Naive B cell (primary cell): ENCODE data around the gene AGBL1. TPM values are rescaled to one million over a fixed set of nuclear protein-coding genes. Genes with fewer than 3 reads are reported as not detected.
"Not testable (repeated sequence)": the region's sequence is repeated elsewhere in the genome, so short reads cannot be mapped to it uniquely, and the experiment has no call there.

Experiments
- ATAC-seq, 2 donors: fragments of 150-1000 bp; cut with Tn5 transposase; 2 replicates each; pipeline ENCODE4 v1.10.0; 2021; ENCODE audit warnings: low read depth in 2 of 2, mild to moderate bottlenecking in 2 of 2, moderate library complexity in 2 of 2
- DNase-seq: peaks from one replicate; pipeline ENCODE4 v3.0.0; 2022
- H3K27ac Mint-ChIP-seq, 6 donors: one replicate each; pipeline ENCODE4 v1.8.0; 2020 to 2022; ENCODE audit warnings: mild to moderate bottlenecking in 6 of 6, mixed read lengths in 6 of 6, moderate library complexity in 5 of 6, inconsistent platforms in 2 of 6
- H3K27me3 Mint-ChIP-seq, 3 donors: one replicate each; pipeline ENCODE4 v1.8.0; 2021 to 2022; ENCODE audit warnings: mixed read lengths in 3 of 3, mild to moderate bottlenecking in 1 of 3
- H3K36me3 Mint-ChIP-seq, 2 donors: one replicate each; pipeline ENCODE4 v1.8.0; 2020 to 2022; ENCODE audit warnings: mixed read lengths in 2 of 2, inconsistent platforms in 1 of 2, mild to moderate bottlenecking in 1 of 2
- H3K4me1 Mint-ChIP-seq, 3 donors: one replicate each; pipeline ENCODE4 v1.8.0; 2020 to 2022; ENCODE audit warnings: mixed read lengths in 3 of 3, inconsistent platforms in 1 of 3, mild to moderate bottlenecking in 1 of 3, moderate library complexity in 1 of 3
- H3K4me3 Mint-ChIP-seq, 8 donors: one replicate each; pipeline ENCODE4 v1.8.0; 2020 to 2022; ENCODE audit warnings: mild to moderate bottlenecking in 8 of 8, mixed read lengths in 8 of 8, moderate library complexity in 8 of 8, inconsistent platforms in 2 of 8
- H3K9me3 Mint-ChIP-seq, 7 donors: one replicate each; pipeline ENCODE4 v1.8.0; 2020 to 2022; ENCODE audit warnings: mixed read lengths in 7 of 7, mild to moderate bottlenecking in 5 of 7, inconsistent platforms in 2 of 7, moderate library complexity in 1 of 7
- polyA plus RNA-seq, 6 donors: library from polyadenylated mRNA; unstranded; fragments of 300-500 nt; fragmentation: Illumina TruSeq; gene quantifications; one replicate each; pipeline ENCODE4 v1.2.3, GENCODE V29; 2021; ENCODE audit warnings: low read depth in 6 of 6

Gene AGBL1
- polyA plus RNA-seq, 6 donors from 2014 or later: not detected

- Mint-ChIP-seq H3K4me1 (no peaks in the 10 kb centered on the region), H3K27me3 (peaks cover 8 to 28% (median 18%) of the 10 kb centered on the region in 3 donors), H3K4me3 (no peak overlapping the region), H3K36me3 (peaks cover 0 to 18% of the 10 kb centered on the region in 2 donors), H3K27ac (no peak overlapping the region), H3K9me3 (peaks cover 4 to 20% (median 11%) of the 10 kb centered on the region in 7 donors)
- DNase-seq: no peak
- no peak for ATAC-seq
These were observed 26.6 kb downstream of the AGBL1 start for GRCh38 chr15:86106306-86106705.

GRCh38 chr15:86115145-86115801 is 35.6 kb downstream of the AGBL1 start:
- Mint-ChIP-seq H3K4me3 (no peak overlapping the region), H3K27ac (no peak overlapping the region), H3K4me1 (no peaks in the 10 kb centered on the region), H3K9me3 (peaks cover 0 to 5% (median 0%) of the 10 kb centered on the region in 7 donors), H3K36me3 (no peaks in the 10 kb centered on the region), H3K27me3 (peaks cover 9 to 10% (median 10%) of the 10 kb centered on the region in 3 donors)
- DNase-seq (no peak), ATAC-seq (no peak)

DNA sequence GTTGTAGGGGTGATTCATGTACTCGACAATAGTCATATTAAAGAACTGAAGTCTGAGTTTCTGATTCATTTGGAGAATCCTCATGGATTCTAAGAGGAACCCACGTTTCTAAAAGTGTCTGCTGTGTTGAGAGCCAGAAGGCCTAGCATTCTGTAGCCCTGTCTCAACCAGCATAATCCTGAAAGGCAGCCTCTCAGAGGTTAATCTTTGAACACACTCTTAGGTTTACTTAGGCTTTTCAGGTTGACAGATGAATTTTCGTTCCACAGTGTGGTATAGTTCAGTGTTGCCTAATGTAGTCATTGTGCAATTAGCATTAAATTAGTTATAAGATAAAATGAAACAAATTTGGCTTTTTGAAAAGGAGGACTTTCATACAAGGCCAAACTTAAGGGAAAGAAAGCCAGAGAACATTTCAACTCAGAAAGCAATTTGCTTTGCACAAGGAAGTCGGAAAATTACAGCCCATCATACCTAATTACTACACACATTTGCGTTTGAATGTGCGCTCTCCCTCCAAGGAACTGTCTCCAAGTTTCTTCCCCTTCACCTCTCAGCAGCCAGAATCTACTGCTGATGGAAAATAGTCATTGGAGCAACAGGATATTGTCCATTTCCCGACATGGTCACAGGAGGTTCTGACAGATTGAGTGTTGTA is 42.0 kb downstream of the AGBL1 start:
- DNase-seq (no peak), ATAC-seq (no peak)
- H3K9me3 Mint-ChIP-seq: peaks cover 0 to 2% (median 0%) of the 10 kb centered on the region in 7 donors
- H3K4me3 Mint-ChIP-seq: no peak overlapping the region
- no peaks in the 10 kb centered on the region for H3K36me3 Mint-ChIP-seq
- H3K4me1 Mint-ChIP-seq: no peaks in the 10 kb centered on the region
- H3K27me3 Mint-ChIP-seq: peaks cover 0 to 20% (median 17%) of the 10 kb centered on the region in 3 donors
- H3K27ac Mint-ChIP-seq: no peak overlapping the region

DNA sequence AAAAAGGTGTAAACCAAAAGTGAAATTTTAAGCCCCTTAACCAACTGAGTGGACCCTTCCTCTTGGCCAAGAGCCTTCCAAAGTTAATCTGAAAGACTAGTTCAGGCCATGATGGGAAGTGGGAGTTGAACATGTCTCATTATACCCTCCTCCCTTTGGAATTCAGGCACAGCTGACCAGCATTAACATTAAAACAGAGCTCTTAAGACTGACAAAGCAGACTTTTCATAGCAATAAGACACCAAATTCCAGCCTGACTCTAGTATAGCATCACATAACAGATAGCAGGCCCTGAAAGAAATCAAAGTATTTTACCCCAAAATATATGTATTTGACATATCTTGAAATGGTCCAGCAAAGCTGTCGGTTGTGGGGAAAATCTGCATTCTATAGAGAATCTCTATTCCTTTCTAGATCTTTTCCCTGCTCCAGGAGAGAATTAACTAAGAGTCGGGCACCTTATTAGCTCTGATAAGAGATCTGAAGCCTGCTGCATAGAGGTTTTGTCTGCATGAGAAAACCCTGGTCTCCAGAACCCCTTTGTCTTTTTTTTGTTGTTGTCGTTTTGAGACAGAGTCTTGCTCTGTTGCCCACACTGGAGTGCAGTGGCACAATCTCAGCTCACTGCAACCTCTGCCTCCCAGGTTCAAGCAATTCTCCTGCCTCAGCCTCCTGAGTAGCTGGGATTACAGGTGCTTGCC is 43.2 kb downstream of the AGBL1 start:
- H3K27ac Mint-ChIP-seq, DNase-seq, H3K4me3 Mint-ChIP-seq, H3K9me3 Mint-ChIP-seq, H3K36me3 Mint-ChIP-seq, H3K4me1 Mint-ChIP-seq, ATAC-seq: not testable (repeated sequence)
- H3K27me3 Mint-ChIP-seq: peaks cover 0 to 19% (median 17%) of the 10 kb centered on the region in 3 donors

DNA sequence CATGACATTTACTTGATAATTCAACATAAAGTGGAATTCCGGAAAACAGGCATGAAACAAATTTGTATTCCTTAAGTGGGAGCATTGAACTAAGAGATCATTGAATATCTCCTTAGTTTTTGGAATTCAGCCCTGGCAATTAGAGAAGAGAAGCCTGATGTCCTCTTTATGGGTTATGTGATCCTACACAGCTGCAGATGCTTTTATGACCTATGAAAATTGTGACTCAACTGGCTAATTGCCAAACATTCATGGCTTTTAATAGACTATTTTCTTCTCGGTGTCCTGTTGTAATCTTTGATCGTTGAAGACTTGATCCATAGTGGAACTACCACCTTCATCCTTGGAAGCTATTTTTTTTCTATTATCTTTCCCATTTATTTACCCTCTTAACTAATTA is 46.1 kb downstream of the AGBL1 start:
- Mint-ChIP-seq H3K27ac (no peak overlapping the region), H3K4me3 (no peak overlapping the region), H3K27me3 (peaks cover 6 to 15% (median 6%) of the 10 kb centered on the region in 3 donors), H3K36me3 (no peaks in the 10 kb centered on the region), H3K9me3 (peaks cover 0 to 12% (median 2%) of the 10 kb centered on the region in 7 donors), H3K4me1 (no peaks in the 10 kb centered on the region)
- no peak for DNase-seq
- ATAC-seq: no peak

DNA sequence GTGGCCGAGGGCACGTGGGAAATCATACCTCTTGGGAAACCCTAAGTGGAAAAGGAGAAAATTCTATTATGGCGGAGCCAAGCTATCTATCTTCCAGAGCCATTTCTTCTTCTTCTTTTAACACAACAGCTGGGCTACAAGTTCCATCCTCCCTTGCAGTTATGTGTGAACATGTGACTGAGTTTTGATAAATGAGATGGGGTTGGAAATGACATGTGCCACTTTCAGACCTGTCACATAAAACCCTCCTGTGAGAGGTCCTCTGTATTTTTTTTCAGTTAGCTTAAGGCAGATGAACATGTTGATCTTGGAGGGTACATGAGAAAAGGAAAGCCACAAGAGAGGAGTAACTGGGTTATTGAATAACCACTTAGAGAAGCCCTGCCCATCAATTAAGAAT is 47.9 kb downstream of the AGBL1 start:
- H3K27me3 Mint-ChIP-seq: peaks cover 6 to 9% (median 6%) of the 10 kb centered on the region in 3 donors
- H3K9me3 Mint-ChIP-seq: peaks cover 0 to 12% (median 2%) of the 10 kb centered on the region in 7 donors
- H3K4me3 Mint-ChIP-seq: no peak overlapping the region
- no peak overlapping the region for H3K27ac Mint-ChIP-seq
- ATAC-seq (no peak), DNase-seq (no peak)
- H3K4me1 Mint-ChIP-seq: no peaks in the 10 kb centered on the region
- no peaks in the 10 kb centered on the region for H3K36me3 Mint-ChIP-seq

DNA sequence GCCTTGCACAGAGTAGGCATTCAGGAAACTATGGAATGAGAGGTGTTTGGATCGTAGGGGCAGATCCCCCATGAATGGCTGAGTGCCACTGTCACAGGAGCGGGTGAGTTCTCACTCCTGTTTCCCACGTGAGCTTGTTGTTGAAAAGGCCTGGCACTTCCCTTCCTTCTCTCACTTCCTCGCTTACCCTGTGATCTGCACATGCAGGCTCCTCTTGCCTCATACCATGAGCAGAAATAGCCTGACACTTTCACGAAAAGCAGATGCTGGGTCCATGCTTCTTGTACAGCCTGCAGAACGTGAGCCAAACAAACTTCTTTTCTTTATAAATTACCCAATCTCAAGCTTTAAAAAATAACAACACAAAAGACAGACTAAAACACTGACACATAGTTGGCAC is 55.4 kb downstream of the AGBL1 start:
- Mint-ChIP-seq H3K27me3 (peaks cover 0 to 6% (median 0%) of the 10 kb centered on the region in 3 donors), H3K9me3 (peaks cover 0 to 3% (median 0%) of the 10 kb centered on the region in 7 donors), H3K4me1 (no peaks in the 10 kb centered on the region), H3K27ac (no peak overlapping the region), H3K4me3 (no peak overlapping the region), H3K36me3 (no peaks in the 10 kb centered on the region)
- no peak for DNase-seq
- ATAC-seq: no peak

GRCh38 chr15:86136861-86137260 is 57.2 kb downstream of the AGBL1 start:
- DNase-seq (no peak), ATAC-seq (no peak)
- Mint-ChIP-seq H3K36me3 (no peaks in the 10 kb centered on the region), H3K9me3 (peaks cover 0 to 3% (median 0%) of the 10 kb centered on the region in 7 donors), H3K27me3 (peaks cover 0 to 9% (median 4%) of the 10 kb centered on the region in 3 donors), H3K27ac (no peak overlapping the region), H3K4me3 (no peak overlapping the region), H3K4me1 (no peaks in the 10 kb centered on the region)

GRCh38 chr15:86138798-86139197 is 59.1 kb downstream of the AGBL1 start:
- no peaks in the 10 kb centered on the region for H3K4me1 Mint-ChIP-seq
- no peak overlapping the region for H3K27ac Mint-ChIP-seq
- ATAC-seq (no peak), DNase-seq (no peak)
- H3K9me3 Mint-ChIP-seq: peaks cover 0 to 4% (median 0%) of the 10 kb centered on the region in 7 donors
- peaks cover 0 to 6% (median 6%) of the 10 kb centered on the region in 3 donors for H3K27me3 Mint-ChIP-seq
- H3K36me3 Mint-ChIP-seq: no peaks in the 10 kb centered on the region
- H3K4me3 Mint-ChIP-seq: no peak overlapping the region

- H3K4me3 Mint-ChIP-seq: no peak overlapping the region
These were observed 60.2 kb downstream of the AGBL1 start for GRCh38 chr15:86139828-86140227.

DNA sequence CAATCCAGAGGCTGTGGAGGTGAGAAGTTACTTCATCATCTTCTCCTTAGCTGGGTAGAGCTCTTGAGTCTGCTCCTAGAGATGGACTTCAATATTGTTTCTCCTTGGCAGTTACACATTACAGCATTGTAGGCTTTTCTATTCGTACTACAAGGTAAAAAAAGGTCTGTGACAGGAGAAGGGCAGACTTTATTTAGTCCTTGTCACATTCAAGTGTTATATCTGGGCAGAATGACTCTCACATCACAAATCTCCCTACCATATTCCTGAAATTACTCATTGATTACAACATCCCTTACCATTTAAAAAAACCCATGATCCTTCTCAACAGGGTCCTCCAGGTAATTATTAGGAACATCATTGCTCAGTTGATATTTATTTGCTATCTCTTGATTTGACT is 75.0 kb downstream of the AGBL1 start:
- Mint-ChIP-seq H3K4me3 (no peak overlapping the region), H3K27ac (no peak overlapping the region), H3K36me3 (peaks cover 0 to 7% of the 10 kb centered on the region in 2 donors), H3K27me3 (peaks cover 0 to 7% (median 0%) of the 10 kb centered on the region in 3 donors), H3K9me3 (peaks cover 9 to 34% (median 28%) of the 10 kb centered on the region in 7 donors), H3K4me1 (no peaks in the 10 kb centered on the region)
- DNase-seq (no peak), ATAC-seq (no peak)

More at GRCh38 chr15:86139828-86140227, 60.2 kb downstream of the AGBL1 start:
- Mint-ChIP-seq H3K4me1 (no peaks in the 10 kb centered on the region), H3K9me3 (peaks cover 0 to 9% (median 4%) of the 10 kb centered on the region in 7 donors), H3K36me3 (no peaks in the 10 kb centered on the region), H3K27me3 (peaks cover 0 to 6% (median 6%) of the 10 kb centered on the region in 3 donors), H3K27ac (no peak overlapping the region)
- ATAC-seq (no peak), DNase-seq (no peak)

GRCh38 chr15:86155551-86155950 is 75.9 kb downstream of the AGBL1 start:
- Mint-ChIP-seq H3K27ac (no peak overlapping the region), H3K4me1 (no peaks in the 10 kb centered on the region), H3K27me3 (peaks cover 0 to 7% (median 0%) of the 10 kb centered on the region in 3 donors), H3K4me3 (no peak overlapping the region), H3K9me3 (peaks cover 4 to 25% (median 24%) of the 10 kb centered on the region in 7 donors), H3K36me3 (no peaks in the 10 kb centered on the region)
- ATAC-seq (no peak), DNase-seq (no peak)

GRCh38 chr15:86157606-86158293 is 78.1 kb downstream of the AGBL1 start:
- peaks cover 2 to 14% (median 6%) of the 10 kb centered on the region in 7 donors for H3K9me3 Mint-ChIP-seq
- H3K4me1 Mint-ChIP-seq: no peaks in the 10 kb centered on the region
- no peak overlapping the region for H3K4me3 Mint-ChIP-seq
- no peak for DNase-seq
- no peaks in the 10 kb centered on the region for H3K36me3 Mint-ChIP-seq
- no peak overlapping the region for H3K27ac Mint-ChIP-seq
- ATAC-seq: no peak
- peaks cover 0 to 9% (median 4%) of the 10 kb centered on the region in 3 donors for H3K27me3 Mint-ChIP-seq
